Measurements from ENCODE around the gene ARMCX4. TPM values are rescaled to one million over a fixed set of nuclear protein-coding genes. Genes with fewer than 3 reads are reported as not detected.
"Not testable (repeated sequence)": the region's sequence is repeated elsewhere in the genome, so short reads cannot be mapped to it uniquely, and the experiment has no call there.

ARMCX4 gene
- total and polyA plus RNA-seq, 2 of the 8 experiments (the other 6 are each of a cell fraction or from before 2014, with no cell fraction given) = 3.7 to 14.5 TPM

- TF ChIP-seq CTCF (IDR thresholded peaks at IDR 0.05; ENCODE audit: control extremely low read depth in 1 of 3, insufficient read depth in 1 of 3, low read depth in 1 of 3, low read length in 3 of 3) = no peak
- TF ChIP-seq GTF2F1 (IDR thresholded peaks at IDR 0.05; ENCODE audit: borderline replicate concordance, low read depth, low read length) = no peak
- no peak for TF ChIP-seq SIN3A (conservative IDR thresholded peaks at IDR 0.05 in 1 of 2, IDR thresholded peaks at IDR 0.05 in 1 of 2; ENCODE audit: low read depth in 1 of 2, low read length in 2 of 2)
- no peak for TF ChIP-seq KDM5A (IDR thresholded peaks at IDR 0.05; ENCODE audit: low read length)
- no peak for TF ChIP-seq TAF7 (optimal IDR thresholded peaks at IDR 0.05; ENCODE audit: borderline replicate concordance, low read depth, low read length)
- no peak for TF ChIP-seq CBX8 (IDR thresholded peaks at IDR 0.05; ENCODE audit: borderline replicate concordance, low read depth, low read length)
- no peak for TF ChIP-seq POLR2A (IDR thresholded peaks at IDR 0.05; ENCODE audit: control extremely low read depth in 1 of 2, low read depth in 2 of 2, low read length in 2 of 2)
- TF ChIP-seq RBBP5 (IDR thresholded peaks at IDR 0.05; ENCODE audit: borderline replicate concordance, low read depth, low read length) = no peak
- TF ChIP-seq CHD2 (IDR thresholded peaks at IDR 0.05; ENCODE audit: low read length) = no peak
These were observed 8.0 kb downstream of the ARMCX4 start (continued) for GRCh38 chrX:101493225-101493624.

GRCh38 chrX:101502929-101503328 lies 17.7 kb downstream of the ARMCX4 start:
- CTCF ChIA-PET (ENCODE audit: partially characterized antibody); H3K14ac ChIP-seq (ENCODE audit: insufficient read length); H3K23me2 ChIP-seq (ENCODE audit: low read depth, low read length); H3K4ac ChIP-seq (replicated peaks; ENCODE audit: insufficient read length, low read depth, low read length); H3K4me3 ChIP-seq (ENCODE audit: extremely low read depth in 1 of 4, insufficient read depth in 2 of 4, low read depth in 3 of 4, low read length in 4 of 4); H2AK5ac ChIP-seq (ENCODE audit: low read depth, low read length); H3K4me1 ChIP-seq (replicated peaks in 1 of 4; ENCODE audit: control insufficient read depth in 3 of 4, insufficient read depth in 4 of 4, low read length in 3 of 4); H2BK15ac ChIP-seq (ENCODE audit: low read length); H3K56ac ChIP-seq (replicated peaks; ENCODE audit: insufficient read length, low read depth, low read length); H3K36me3 ChIP-seq (ENCODE audit: control insufficient read depth in 2 of 4, insufficient read depth in 4 of 4, low read length in 3 of 4); H3K79me1 ChIP-seq (ENCODE audit: low read depth, low read length); H3K27ac ChIP-seq (ENCODE audit: low read depth, low read length); H3K9me3 ChIP-seq (ENCODE audit: insufficient read depth in 2 of 2, low read depth in 1 of 2, low read length in 1 of 2); H3K79me2 ChIP-seq (ENCODE audit: control insufficient read depth in 1 of 2, insufficient read depth in 2 of 2, low read length in 2 of 2); H4K5ac ChIP-seq (ENCODE audit: insufficient read length, low read depth, low read length); H2BK5ac ChIP-seq (ENCODE audit: low read depth, low read length); H4K20me1 ChIP-seq (replicated peaks in 1 of 2; ENCODE audit: control insufficient read depth in 1 of 2, insufficient read depth in 2 of 2, low read length in 2 of 2); H3K18ac ChIP-seq (ENCODE audit: extremely low read depth, low read length); H2BK120ac ChIP-seq (replicated peaks; ENCODE audit: low read depth, low read length); H3K27me3 ChIP-seq (replicated peaks in 1 of 4; ENCODE audit: control insufficient read depth in 3 of 4, extremely low read depth in 1 of 4, insufficient read depth in 3 of 4, low read length in 3 of 4); H3K23ac ChIP-seq (ENCODE audit: insufficient read length); H3K9ac ChIP-seq (replicated peaks in 1 of 4; ENCODE audit: extremely low read depth in 1 of 4, low read depth in 3 of 4, low read length in 3 of 4); H3K4me2 ChIP-seq (ENCODE audit: insufficient read depth in 1 of 2, low read depth in 2 of 2, low read length in 2 of 2); H4K91ac ChIP-seq (replicated peaks; ENCODE audit: insufficient read length, low read length); H4K8ac ChIP-seq (ENCODE audit: extremely low read depth, insufficient read depth, low read length); FAIRE-seq; H2BK20ac ChIP-seq (ENCODE audit: low read length); H2AFZ ChIP-seq (ENCODE audit: low read length); POLR2A ChIA-PET (ENCODE audit: partially characterized antibody); H2BK12ac ChIP-seq (ENCODE audit: low read depth, low read length); DNase-seq (ENCODE audit: low read depth in 1 of 2, low spot score in 2 of 2): not testable (repeated sequence)
- no CpG with 5 or more reads among the region's 1 CpG for WGBS, 2 experiments (ENCODE audit: extremely low coverage in 1 of 2, insufficient coverage in 1 of 2, insufficient read length in 1 of 2, insufficient replicate concordance in 2 of 2, low coverage in 1 of 2, low lambda C conversion rate in 2 of 2, missing lambda C conversion rate in 1 of 2)

All from H1 (cell line).